Measurements from ENCODE around the gene SEC14L6. TPM values are rescaled to one million over a fixed set of nuclear protein-coding genes. Genes with fewer than 3 reads are reported as not detected.

The SEC14L6 gene
- total RNA-seq, 1 donor from 2014 or later = 0.16 TPM

DNA sequence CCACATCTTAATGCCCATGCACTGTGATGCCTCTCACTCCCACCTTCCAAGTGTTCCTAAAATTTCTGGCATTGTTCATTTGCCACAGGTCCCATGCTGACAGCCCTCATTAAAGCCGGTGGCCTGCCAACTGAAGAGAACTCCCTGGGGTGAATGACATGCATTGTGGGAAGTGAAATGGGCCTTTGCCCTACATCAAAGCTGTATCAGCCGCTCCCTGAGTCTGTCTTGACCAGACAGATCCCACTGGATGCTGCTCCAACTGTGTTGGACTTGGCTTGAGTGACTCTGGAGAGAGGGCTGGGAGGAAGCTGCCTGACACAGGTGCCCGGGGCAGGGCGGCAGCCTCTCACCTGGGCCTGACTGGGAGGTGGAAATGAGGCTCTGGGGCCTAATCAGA lies 32.3 kb downstream of the SEC14L6 start:
- no peak for TF ChIP-seq EZH2 (IDR thresholded peaks at IDR 0.05; ENCODE audit: insufficient read depth, low read length)
- no peak for TF ChIP-seq CTCF (IDR thresholded peaks at IDR 0.05; ENCODE audit: insufficient read depth, low read depth, low read length)
- Mint-ChIP-seq H3K9me3 (ENCODE audit: unreplicated experiment) (peaks cover 3% of the 10 kb centered on the region), H3K27ac (ENCODE audit: unreplicated experiment) (no peak overlapping the region), H3K4me1 (ENCODE audit: low read depth, unreplicated experiment) (no peaks in the 10 kb centered on the region), H3K4me3 (ENCODE audit: unreplicated experiment) (no peak overlapping the region), H3K36me3 (ENCODE audit: low read depth, unreplicated experiment) (no peaks in the 10 kb centered on the region), H3K27me3 (ENCODE audit: low read depth, unreplicated experiment) (peaks cover 26% of the 10 kb centered on the region)
- Histone ChIP-seq H3K79me2 (ENCODE audit: insufficient read depth, low read length) (no peaks in the 10 kb centered on the region), H3K9ac (ENCODE audit: low read length) (no peak overlapping the region), H3K27me3 (ENCODE audit: insufficient read depth, low read length) (peaks cover 6% of the 10 kb centered on the region), H3K9me3 (ENCODE audit: insufficient read depth, low read depth, low read length) (no peaks in the 10 kb centered on the region), H2AFZ (ENCODE audit: low read depth, low read length) (no peak overlapping the region), H3K27ac (ENCODE audit: low read depth, low read length) (no peak overlapping the region), H3K36me3 (ENCODE audit: insufficient read depth, low read length) (no peaks in the 10 kb centered on the region), H3K4me2 (ENCODE audit: low read length) (no peak overlapping the region), H4K20me1 (ENCODE audit: insufficient read depth, low read length) (no peaks in the 10 kb centered on the region), H3K4me3 (ENCODE audit: insufficient read depth, low read depth, low read length) (no peak overlapping the region), H3K4me1 (ENCODE audit: insufficient read depth, low read length) (no peaks in the 10 kb centered on the region)
- no peak for DNase-seq (ENCODE audit: low read depth)
- FAIRE-seq = no peak

DNA sequence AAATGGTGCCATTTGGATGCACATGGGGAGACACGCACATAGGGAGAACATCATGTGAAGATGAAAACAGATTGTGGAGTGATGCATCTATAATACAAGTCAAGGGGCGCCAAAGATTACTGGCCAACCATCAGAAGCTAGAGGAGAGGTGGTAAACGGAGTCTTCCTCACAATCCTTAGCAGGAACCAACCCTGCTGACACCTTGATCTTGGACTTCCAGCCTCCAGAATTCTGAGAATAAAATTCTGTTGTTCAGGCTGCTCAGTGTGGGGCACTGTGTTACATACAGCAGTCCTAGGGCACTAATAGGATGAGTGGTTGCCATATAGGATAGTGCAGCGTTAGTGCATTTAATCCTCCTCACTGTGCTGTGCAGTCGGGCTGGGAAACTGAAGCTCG lies 33.1 kb downstream of the SEC14L6 start:
- no peak for DNase-seq (ENCODE audit: low read depth)
- no peaks in the 10 kb centered on the region for H3K79me2 ChIP-seq (ENCODE audit: insufficient read depth, low read length)
- no peaks in the 10 kb centered on the region for H3K36me3 ChIP-seq (ENCODE audit: insufficient read depth, low read length)
- H3K36me3 Mint-ChIP-seq (ENCODE audit: low read depth, unreplicated experiment) = no peaks in the 10 kb centered on the region
- H3K27ac Mint-ChIP-seq (ENCODE audit: unreplicated experiment) = no peak overlapping the region
- H3K4me2 ChIP-seq (ENCODE audit: low read length) = no peak overlapping the region
- no peaks in the 10 kb centered on the region for H4K20me1 ChIP-seq (ENCODE audit: insufficient read depth, low read length)
- no peak overlapping the region for H3K27ac ChIP-seq (ENCODE audit: low read depth, low read length)
- H3K9me3 ChIP-seq (ENCODE audit: insufficient read depth, low read depth, low read length) = no peaks in the 10 kb centered on the region
- no peak overlapping the region for H3K4me3 Mint-ChIP-seq (ENCODE audit: unreplicated experiment)
- FAIRE-seq = no peak
- no peak overlapping the region for H3K4me3 ChIP-seq (ENCODE audit: insufficient read depth, low read depth, low read length)
- no peaks in the 10 kb centered on the region for H3K4me1 Mint-ChIP-seq (ENCODE audit: low read depth, unreplicated experiment)
- no peaks in the 10 kb centered on the region for H3K4me1 ChIP-seq (ENCODE audit: insufficient read depth, low read length)
- H3K27me3 ChIP-seq (ENCODE audit: insufficient read depth, low read length) = peaks cover 6% of the 10 kb centered on the region
- no peak overlapping the region for H3K9ac ChIP-seq (ENCODE audit: low read length)
- TF ChIP-seq EZH2 (IDR thresholded peaks at IDR 0.05; ENCODE audit: insufficient read depth, low read length) (no peak), CTCF (IDR thresholded peaks at IDR 0.05; ENCODE audit: insufficient read depth, low read depth, low read length) (no peak)
- peaks cover 26% of the 10 kb centered on the region for H3K27me3 Mint-ChIP-seq (ENCODE audit: low read depth, unreplicated experiment)
- H2AFZ ChIP-seq (ENCODE audit: low read depth, low read length) = no peak overlapping the region
- H3K9me3 Mint-ChIP-seq (ENCODE audit: unreplicated experiment) = peaks cover 3% of the 10 kb centered on the region

GRCh38 chr22:30511911-30512310 lies 34.6 kb downstream of the SEC14L6 start:
- no peak overlapping the region for H3K9ac ChIP-seq (ENCODE audit: low read length)
- H3K9me3 Mint-ChIP-seq (ENCODE audit: unreplicated experiment) = peaks cover 3% of the 10 kb centered on the region
- H3K36me3 Mint-ChIP-seq (ENCODE audit: low read depth, unreplicated experiment) = no peaks in the 10 kb centered on the region
- H3K4me1 Mint-ChIP-seq (ENCODE audit: low read depth, unreplicated experiment) = no peaks in the 10 kb centered on the region
- peaks cover 7% of the 10 kb centered on the region for H3K27me3 ChIP-seq (ENCODE audit: insufficient read depth, low read length)
- FAIRE-seq (no peak), DNase-seq (ENCODE audit: low read depth) (no peak)
- no peaks in the 10 kb centered on the region for H3K4me1 ChIP-seq (ENCODE audit: insufficient read depth, low read length)
- no peak overlapping the region for H2AFZ ChIP-seq (ENCODE audit: low read depth, low read length)
- no peak overlapping the region for H3K27ac ChIP-seq (ENCODE audit: low read depth, low read length)
- H3K27me3 Mint-ChIP-seq (ENCODE audit: low read depth, unreplicated experiment) = peaks cover 20% of the 10 kb centered on the region
- no peak overlapping the region for H3K4me2 ChIP-seq (ENCODE audit: low read length)
- H3K79me2 ChIP-seq (ENCODE audit: insufficient read depth, low read length) = no peaks in the 10 kb centered on the region
- no peak overlapping the region for H3K4me3 Mint-ChIP-seq (ENCODE audit: unreplicated experiment)
- no peaks in the 10 kb centered on the region for H3K36me3 ChIP-seq (ENCODE audit: insufficient read depth, low read length)
- no peaks in the 10 kb centered on the region for H3K9me3 ChIP-seq (ENCODE audit: insufficient read depth, low read depth, low read length)
- no peaks in the 10 kb centered on the region for H4K20me1 ChIP-seq (ENCODE audit: insufficient read depth, low read length)
- TF ChIP-seq EZH2 (IDR thresholded peaks at IDR 0.05; ENCODE audit: insufficient read depth, low read length) (no peak), CTCF (IDR thresholded peaks at IDR 0.05; ENCODE audit: insufficient read depth, low read depth, low read length) (no peak)
- H3K27ac Mint-ChIP-seq (ENCODE audit: unreplicated experiment) = no peak overlapping the region
- H3K4me3 ChIP-seq (ENCODE audit: insufficient read depth, low read depth, low read length) = no peak overlapping the region
